GM06990 (cell line): ENCODE results near the gene CXCR3.
"Not testable (repeated sequence)": the region's sequence is repeated elsewhere in the genome, so short reads cannot be mapped to it uniquely, and the experiment has no call there.

Experiments
- DNase-seq: peaks from one replicate; pipeline ENCODE4 v3.0.0-alpha.2; 2011; ENCODE audit not compliant: insufficient read length; ENCODE audit errors: extremely low read depth
- H3K27me3 ChIP-seq: replicated peaks from 2 replicates; pipeline ENCODE4 v1.6.0; 2011; ENCODE audit warnings: low read length; ENCODE audit not compliant: control insufficient read depth, insufficient read depth
- H3K36me3 ChIP-seq: 2 replicates; pipeline ENCODE4 v1.5.1; 2011; ENCODE audit warnings: low read length; ENCODE audit not compliant: control insufficient read depth, insufficient read depth
- H3K4me3 ChIP-seq: replicated peaks from 2 replicates; pipeline ENCODE4 v1.5.1; 2011; ENCODE audit warnings: low read depth, mild to moderate bottlenecking, control low read depth, low read length
- TF ChIP-seq, protein P1 (sequence below): IDR thresholded peaks from 2 replicates; pipeline ENCODE4 v1.5.1; 2011; ENCODE audit warnings: low read length, control low read depth, mild to moderate bottlenecking, inconsistent platforms; ENCODE audit not compliant: insufficient read depth, poor library complexity, severe bottlenecking

The CXCR3 gene

GRCh38 chrX:71664202-71664601, 45.9 kb upstream of the CXCR3 start:
- not testable (repeated sequence) for H3K27me3 ChIP-seq, DNase-seq, H3K4me3 ChIP-seq, H3K36me3 ChIP-seq
- TF ChIP-seq, protein P1, sequence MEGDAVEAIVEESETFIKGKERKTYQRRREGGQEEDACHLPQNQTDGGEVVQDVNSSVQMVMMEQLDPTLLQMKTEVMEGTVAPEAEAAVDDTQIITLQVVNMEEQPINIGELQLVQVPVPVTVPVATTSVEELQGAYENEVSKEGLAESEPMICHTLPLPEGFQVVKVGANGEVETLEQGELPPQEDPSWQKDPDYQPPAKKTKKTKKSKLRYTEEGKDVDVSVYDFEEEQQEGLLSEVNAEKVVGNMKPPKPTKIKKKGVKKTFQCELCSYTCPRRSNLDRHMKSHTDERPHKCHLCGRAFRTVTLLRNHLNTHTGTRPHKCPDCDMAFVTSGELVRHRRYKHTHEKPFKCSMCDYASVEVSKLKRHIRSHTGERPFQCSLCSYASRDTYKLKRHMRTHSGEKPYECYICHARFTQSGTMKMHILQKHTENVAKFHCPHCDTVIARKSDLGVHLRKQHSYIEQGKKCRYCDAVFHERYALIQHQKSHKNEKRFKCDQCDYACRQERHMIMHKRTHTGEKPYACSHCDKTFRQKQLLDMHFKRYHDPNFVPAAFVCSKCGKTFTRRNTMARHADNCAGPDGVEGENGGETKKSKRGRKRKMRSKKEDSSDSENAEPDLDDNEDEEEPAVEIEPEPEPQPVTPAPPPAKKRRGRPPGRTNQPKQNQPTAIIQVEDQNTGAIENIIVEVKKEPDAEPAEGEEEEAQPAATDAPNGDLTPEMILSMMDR = peak; percentile 42

DNA sequence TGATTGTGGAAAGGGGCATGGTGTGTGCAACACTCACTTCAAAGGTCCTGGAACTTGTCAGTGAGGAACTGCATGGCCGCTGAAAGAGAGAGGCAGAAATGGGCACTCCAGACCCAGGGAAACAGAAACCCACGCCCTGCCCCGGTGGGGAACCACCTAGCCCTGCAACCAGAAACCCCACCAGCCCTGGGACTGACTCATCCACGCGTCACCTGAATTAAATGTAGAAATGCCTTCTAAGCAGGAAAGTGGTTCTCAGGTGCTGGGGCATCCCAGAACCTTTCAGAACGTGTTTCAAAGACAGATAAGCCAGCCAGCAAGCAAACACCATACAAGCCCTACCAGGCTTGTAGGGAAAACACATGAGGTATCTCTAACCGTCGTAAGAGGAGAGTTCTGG, 44.9 kb upstream of the CXCR3 start:
- DNase-seq, H3K36me3 ChIP-seq, H3K4me3 ChIP-seq, H3K27me3 ChIP-seq: not testable (repeated sequence)

DNA sequence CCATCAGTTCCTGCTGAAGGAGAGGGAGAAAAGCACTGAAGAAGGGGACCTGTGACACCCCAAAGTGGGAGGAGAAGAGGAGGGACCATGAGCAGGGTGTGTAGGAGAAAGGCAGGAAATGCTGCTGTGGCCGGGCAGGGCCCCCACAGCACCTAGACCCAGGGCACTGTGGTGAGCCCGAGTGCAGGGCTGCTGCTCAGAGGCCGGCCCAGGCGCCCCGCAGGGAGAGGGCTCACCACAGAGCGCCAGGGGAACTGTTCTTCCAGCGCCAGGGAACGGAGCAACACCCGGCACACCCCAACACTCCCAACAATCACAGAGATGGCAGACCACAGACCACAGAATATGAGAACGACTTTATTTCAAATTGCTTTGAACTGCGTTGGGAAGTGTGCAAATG, 44.3 kb upstream of the CXCR3 start:
- not testable (repeated sequence) for H3K27me3 ChIP-seq, H3K4me3 ChIP-seq, H3K36me3 ChIP-seq, DNase-seq

GRCh38 chrX:71661919-71662318, 43.6 kb upstream of the CXCR3 start:
- Histone ChIP-seq H3K4me3 (no peak overlapping the region), H3K36me3 (no peaks in the 10 kb centered on the region), H3K27me3 (no peaks in the 10 kb centered on the region)
- DNase-seq = no peak
- TF ChIP-seq, protein P1 = no peak

DNA sequence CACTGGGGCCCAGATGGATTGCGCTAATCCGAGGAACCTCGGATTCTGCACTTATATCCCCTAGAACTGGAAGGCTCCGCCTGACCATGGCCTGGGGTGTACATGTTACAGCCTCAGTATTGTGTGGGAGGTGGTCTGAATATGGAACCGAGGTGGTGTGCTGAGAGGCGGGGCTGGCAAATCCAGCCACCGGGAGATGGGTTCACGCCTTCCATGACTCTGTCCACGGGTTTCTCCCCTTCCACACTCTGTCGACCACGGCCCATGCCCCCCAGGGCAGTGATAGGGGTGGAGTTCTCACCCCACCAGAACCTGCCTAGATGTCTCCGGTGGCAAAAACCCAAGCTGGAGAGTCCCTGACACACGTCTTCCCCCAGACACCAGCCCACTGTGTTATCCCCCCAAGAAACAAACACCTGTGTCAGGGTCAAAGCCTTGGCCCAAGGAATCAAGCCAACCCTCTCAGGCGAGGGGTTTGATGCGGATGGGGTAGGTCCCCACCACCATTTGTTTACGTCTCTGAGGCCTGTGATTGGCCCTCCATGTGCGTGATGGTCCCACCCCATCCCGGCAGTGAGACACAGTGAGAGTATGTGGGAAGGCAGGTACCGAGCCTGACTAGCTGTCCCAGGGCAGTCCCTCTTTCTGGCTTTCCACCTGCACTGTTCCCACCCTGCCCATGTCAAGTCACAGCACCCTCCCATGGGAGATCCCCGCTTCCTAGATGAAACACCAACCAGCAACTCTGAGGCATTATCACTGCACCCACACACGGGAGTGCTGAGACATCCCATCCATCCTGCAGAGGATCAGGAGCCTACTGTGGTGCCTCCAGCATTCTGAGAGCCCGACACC, 42.5 kb upstream of the CXCR3 start:
- DNase-seq = no peak
- TF ChIP-seq, protein P1 = no peak
- Histone ChIP-seq H3K36me3 (no peaks in the 10 kb centered on the region), H3K4me3 (no peak overlapping the region), H3K27me3 (no peaks in the 10 kb centered on the region)

- Histone ChIP-seq H3K36me3 (no peaks in the 10 kb centered on the region), H3K4me3 (no peak overlapping the region), H3K27me3 (no peaks in the 10 kb centered on the region)
- TF ChIP-seq, protein P1 = no peak
- DNase-seq = no peak
Measured at GRCh38 chrX:71659959-71660358, 41.6 kb upstream of the CXCR3 start.
